ENCODE data around the gene SLC25A29.
"Not testable (repeated sequence)": the region's sequence is repeated elsewhere in the genome, so short reads cannot be mapped to it uniquely, and the experiment has no call there.

SLC25A29 gene

GRCh38 chr14:100306101-100306997 lies at the start of gene SLC25A29:
TSS of gene SLC25A29 (minus strand) at chr14:100306444. CDS start at chr14:100306232, 212 bp downstream.
- peak within 1 kb of the TSS; percentile 60 to 88 for H3K4me3 ChIP-seq (ENCODE audit: low read depth in 1 of 2, low read length in 2 of 2)
- peaks cover 8 to 17% of the 10 kb centered on the region in 2 donors for H3K4me1 ChIP-seq (ENCODE audit: control insufficient read depth in 1 of 2, insufficient read depth in 2 of 2, low read length in 2 of 2)
- no peaks in the 10 kb centered on the region for H3K27me3 ChIP-seq (ENCODE audit: low read depth, low read length)
- peak within 1 kb of the TSS; percentile 60 for H3K27ac ChIP-seq (ENCODE audit: low read length)
- no peaks in the 10 kb centered on the region for H3K36me3 ChIP-seq (ENCODE audit: control insufficient read depth in 1 of 2, insufficient read depth in 2 of 2, low read length in 2 of 2)
- H3K9me3 ChIP-seq (ENCODE audit: control insufficient read depth in 1 of 2, low read length in 2 of 2) = no peaks in the 10 kb centered on the region

- Histone ChIP-seq H3K36me3 (ENCODE audit: control insufficient read depth in 1 of 2, insufficient read depth in 2 of 2, low read length in 2 of 2) (peaks cover 56 to 71% of the 10 kb centered on the region in 2 donors), H3K27ac (ENCODE audit: low read length) (no peak overlapping the region), H3K4me1 (ENCODE audit: control insufficient read depth in 1 of 2, insufficient read depth in 2 of 2, low read length in 2 of 2) (no peaks in the 10 kb centered on the region), H3K9me3 (ENCODE audit: control insufficient read depth in 1 of 2, low read length in 2 of 2) (no peaks in the 10 kb centered on the region), H3K4me3 (ENCODE audit: low read depth in 1 of 2, low read length in 2 of 2) (no peak overlapping the region), H3K27me3 (ENCODE audit: low read depth, low read length) (no peaks in the 10 kb centered on the region)
Measured at GRCh38 chr14:100350986-100351385, 44.7 kb upstream of the SLC25A29 start.

- peaks cover 51 to 69% of the 10 kb centered on the region in 2 donors for H3K36me3 ChIP-seq (ENCODE audit: control insufficient read depth in 1 of 2, insufficient read depth in 2 of 2, low read length in 2 of 2)
- no peaks in the 10 kb centered on the region for H3K27me3 ChIP-seq (ENCODE audit: low read depth, low read length)
- H3K4me1 ChIP-seq (ENCODE audit: control insufficient read depth in 1 of 2, insufficient read depth in 2 of 2, low read length in 2 of 2) = no peaks in the 10 kb centered on the region
- H3K27ac ChIP-seq (ENCODE audit: low read length) = no peak overlapping the region
- no peak overlapping the region for H3K4me3 ChIP-seq (ENCODE audit: low read depth in 1 of 2, low read length in 2 of 2)
- H3K9me3 ChIP-seq (ENCODE audit: control insufficient read depth in 1 of 2, low read length in 2 of 2) = no peaks in the 10 kb centered on the region
Measured at GRCh38 chr14:100350276-100350926, 44.2 kb upstream of the SLC25A29 start.

- no peaks in the 10 kb centered on the region for H3K9me3 ChIP-seq (ENCODE audit: control insufficient read depth in 1 of 2, low read length in 2 of 2)
- no peaks in the 10 kb centered on the region for H3K4me1 ChIP-seq (ENCODE audit: control insufficient read depth in 1 of 2, insufficient read depth in 2 of 2, low read length in 2 of 2)
- H3K27me3 ChIP-seq (ENCODE audit: low read depth, low read length) = no peaks in the 10 kb centered on the region
- H3K27ac ChIP-seq (ENCODE audit: low read length) = no peak overlapping the region
- no peak overlapping the region for H3K4me3 ChIP-seq (ENCODE audit: low read depth in 1 of 2, low read length in 2 of 2)
- peaks cover 42 to 64% of the 10 kb centered on the region in 2 donors for H3K36me3 ChIP-seq (ENCODE audit: control insufficient read depth in 1 of 2, insufficient read depth in 2 of 2, low read length in 2 of 2)
Measured at GRCh38 chr14:100348784-100349685, 42.8 kb upstream of the SLC25A29 start.

GRCh38 chr14:100348253-100348729 lies 42.0 kb upstream of the SLC25A29 start:
- H3K4me1 ChIP-seq (ENCODE audit: control insufficient read depth in 1 of 2, insufficient read depth in 2 of 2, low read length in 2 of 2) = no peaks in the 10 kb centered on the region
- peaks cover 35 to 56% of the 10 kb centered on the region in 2 donors for H3K36me3 ChIP-seq (ENCODE audit: control insufficient read depth in 1 of 2, insufficient read depth in 2 of 2, low read length in 2 of 2)
- no peak overlapping the region for H3K27ac ChIP-seq (ENCODE audit: low read length)
- no peaks in the 10 kb centered on the region for H3K9me3 ChIP-seq (ENCODE audit: control insufficient read depth in 1 of 2, low read length in 2 of 2)
- H3K4me3 ChIP-seq (ENCODE audit: low read depth in 1 of 2, low read length in 2 of 2) = no peak overlapping the region
- no peaks in the 10 kb centered on the region for H3K27me3 ChIP-seq (ENCODE audit: low read depth, low read length)

- Histone ChIP-seq H3K9me3 (ENCODE audit: control insufficient read depth in 1 of 2, low read length in 2 of 2) (no peaks in the 10 kb centered on the region), H3K27ac (ENCODE audit: low read length) (no peak overlapping the region), H3K4me3 (ENCODE audit: low read depth in 1 of 2, low read length in 2 of 2) (no peak overlapping the region), H3K4me1 (ENCODE audit: control insufficient read depth in 1 of 2, insufficient read depth in 2 of 2, low read length in 2 of 2) (peaks cover 4 to 14% of the 10 kb centered on the region in 2 donors), H3K36me3 (ENCODE audit: control insufficient read depth in 1 of 2, insufficient read depth in 2 of 2, low read length in 2 of 2) (peaks cover 32 to 46% of the 10 kb centered on the region in 2 donors), H3K27me3 (ENCODE audit: low read depth, low read length) (no peaks in the 10 kb centered on the region)
Measured at GRCh38 chr14:100346306-100347091, 40.3 kb upstream of the SLC25A29 start.

- Histone ChIP-seq H3K4me1 (ENCODE audit: control insufficient read depth in 1 of 2, insufficient read depth in 2 of 2, low read length in 2 of 2) (peaks cover 7 to 15% of the 10 kb centered on the region in 2 donors), H3K27me3 (ENCODE audit: low read depth, low read length) (no peaks in the 10 kb centered on the region), H3K36me3 (ENCODE audit: control insufficient read depth in 1 of 2, insufficient read depth in 2 of 2, low read length in 2 of 2) (peaks cover 25 to 42% of the 10 kb centered on the region in 2 donors)
Measured at GRCh38 chr14:100345711-100346110, 39.5 kb upstream of the SLC25A29 start.

GRCh38 chr14:100344657-100345056 lies 38.4 kb upstream of the SLC25A29 start:
- not testable (repeated sequence) for H3K9me3 ChIP-seq (ENCODE audit: control insufficient read depth in 1 of 2, low read length in 2 of 2); H3K27ac ChIP-seq (ENCODE audit: low read length); H3K27me3 ChIP-seq (ENCODE audit: low read depth, low read length); H3K4me3 ChIP-seq (ENCODE audit: low read depth in 1 of 2, low read length in 2 of 2)
- Histone ChIP-seq H3K36me3 (ENCODE audit: control insufficient read depth in 1 of 2, insufficient read depth in 2 of 2, low read length in 2 of 2) (peaks cover 28 to 37% of the 10 kb centered on the region in 2 donors), H3K4me1 (ENCODE audit: control insufficient read depth in 1 of 2, insufficient read depth in 2 of 2, low read length in 2 of 2) (peaks cover 7 to 15% of the 10 kb centered on the region in 2 donors)

More at GRCh38 chr14:100345711-100346110, 39.5 kb upstream of the SLC25A29 start:
- H3K9me3 ChIP-seq (ENCODE audit: control insufficient read depth in 1 of 2, low read length in 2 of 2) = no peaks in the 10 kb centered on the region
- H3K27ac ChIP-seq (ENCODE audit: low read length) = no peak overlapping the region
- H3K4me3 ChIP-seq (ENCODE audit: low read depth in 1 of 2, low read length in 2 of 2) = no peak overlapping the region

GRCh38 chr14:100342826-100343225 lies 36.6 kb upstream of the SLC25A29 start:
- Histone ChIP-seq H3K4me1 (ENCODE audit: control insufficient read depth in 1 of 2, insufficient read depth in 2 of 2, low read length in 2 of 2) (peaks cover 7 to 15% of the 10 kb centered on the region in 2 donors), H3K36me3 (ENCODE audit: control insufficient read depth in 1 of 2, insufficient read depth in 2 of 2, low read length in 2 of 2) (peaks cover 26% of the 10 kb centered on the region in 2 donors)
- H3K27ac ChIP-seq (ENCODE audit: low read length); H3K4me3 ChIP-seq (ENCODE audit: low read depth in 1 of 2, low read length in 2 of 2); H3K27me3 ChIP-seq (ENCODE audit: low read depth, low read length); H3K9me3 ChIP-seq (ENCODE audit: control insufficient read depth in 1 of 2, low read length in 2 of 2): not testable (repeated sequence)

- Histone ChIP-seq H3K27ac (ENCODE audit: low read length) (peak overlapping the region; percentile 87), H3K9me3 (ENCODE audit: control insufficient read depth in 1 of 2, low read length in 2 of 2) (no peaks in the 10 kb centered on the region), H3K27me3 (ENCODE audit: low read depth, low read length) (no peaks in the 10 kb centered on the region), H3K4me3 (ENCODE audit: low read depth in 1 of 2, low read length in 2 of 2) (no peak overlapping the region), H3K4me1 (ENCODE audit: control insufficient read depth in 1 of 2, insufficient read depth in 2 of 2, low read length in 2 of 2) (peaks cover 7 to 15% of the 10 kb centered on the region in 2 donors), H3K36me3 (ENCODE audit: control insufficient read depth in 1 of 2, insufficient read depth in 2 of 2, low read length in 2 of 2) (peaks cover 26 to 29% of the 10 kb centered on the region in 2 donors)
Measured at GRCh38 chr14:100342195-100342594, 36.0 kb upstream of the SLC25A29 start.
